GM19240 (cell line): ENCODE data around the gene MUC6.

ENCODE experiments used
- DNase-seq: peaks from one replicate; pipeline ENCODE4 v3.0.0; 2011; ENCODE audit warnings: low spot score; ENCODE audit not compliant: insufficient read length

Gene MUC6

GRCh38 chr11:1038361-1038760 is 1.8 kb upstream of the MUC6 start:
- no peak for DNase-seq

- DNase-seq: no peak
Observed at GRCh38 chr11:1037506-1038055, 1.1 kb upstream of the MUC6 start.

- DNase-seq: no peak
Observed at GRCh38 chr11:1036931-1037330, 413 bp upstream of the MUC6 start.

DNA sequence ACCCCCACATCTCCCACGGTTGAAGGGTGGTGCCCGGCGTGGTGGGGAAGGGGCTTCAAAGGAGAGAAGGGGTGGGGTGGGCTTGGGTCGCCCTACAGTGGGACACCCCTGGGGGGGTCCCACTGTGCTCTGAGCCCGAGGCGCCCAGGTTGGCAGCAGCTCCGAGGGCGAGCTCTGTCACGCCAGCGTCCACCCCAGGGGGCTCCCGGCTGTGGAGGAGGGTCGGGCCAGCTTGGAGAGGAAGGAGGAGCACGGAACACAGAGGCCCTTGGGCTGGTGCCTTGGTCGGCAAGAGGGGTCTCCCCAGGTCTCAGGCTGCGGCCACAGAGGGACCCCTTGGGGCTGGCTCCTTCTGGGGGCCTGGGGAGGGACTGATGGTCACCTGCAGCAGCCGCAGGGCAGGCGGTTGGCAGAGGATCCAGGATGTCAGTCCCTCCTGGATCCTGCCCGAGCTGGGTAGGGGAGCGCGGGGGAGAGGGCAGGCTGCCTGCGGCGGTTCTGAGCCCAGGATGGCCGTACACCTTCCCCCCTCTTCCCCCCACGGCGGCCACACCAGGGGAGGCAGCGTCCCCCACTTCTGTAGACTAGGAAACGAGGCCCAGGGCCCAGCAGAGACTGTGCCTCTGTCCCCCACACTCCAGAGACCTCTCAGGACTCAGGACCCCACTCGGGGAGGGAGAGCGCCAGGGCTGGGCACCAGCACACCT is 788 bp downstream of the MUC6 start:
- no peak for DNase-seq

DNA sequence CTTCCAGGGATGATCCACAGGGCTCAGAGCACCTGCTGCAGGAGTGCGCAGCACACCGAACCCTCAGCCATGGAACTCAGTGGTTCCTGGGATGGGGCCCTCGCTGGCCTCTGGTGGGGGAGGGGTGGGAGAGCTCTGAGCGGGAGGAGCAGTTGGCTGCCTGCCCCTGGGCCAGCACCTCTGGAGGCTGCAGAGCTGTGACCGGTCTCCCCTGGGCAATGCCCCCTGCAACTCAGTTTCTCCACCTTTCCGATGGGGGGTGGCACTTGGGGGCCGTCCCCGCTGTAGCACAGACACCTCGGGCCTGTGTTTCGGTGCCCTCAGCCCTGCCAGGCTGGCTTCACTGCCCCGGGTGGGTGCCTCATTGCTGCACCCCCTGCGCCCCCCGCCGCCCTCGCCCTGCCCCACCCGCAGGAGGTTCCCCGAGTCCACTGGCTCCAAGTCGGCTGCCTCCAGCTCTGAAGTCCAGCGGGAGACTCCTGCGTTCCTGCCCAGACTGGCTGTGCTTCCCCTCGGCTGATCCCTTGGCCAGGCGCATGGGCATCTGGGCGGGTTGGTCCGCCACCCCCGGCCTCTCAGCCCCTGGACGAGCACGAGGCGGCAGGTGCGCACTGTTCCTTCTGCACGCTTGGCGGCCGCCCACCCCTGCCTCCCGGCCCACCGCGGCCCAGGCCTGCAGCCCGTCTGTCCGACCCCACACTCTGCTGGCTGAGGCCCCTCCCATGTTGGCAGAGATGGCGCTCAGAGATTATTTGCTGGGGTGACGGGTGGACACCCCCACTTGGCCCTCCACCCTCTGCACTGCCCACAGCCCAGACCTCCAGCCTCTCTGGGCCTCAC is 1.8 kb downstream of the MUC6 start:
- no peak for DNase-seq

DNA sequence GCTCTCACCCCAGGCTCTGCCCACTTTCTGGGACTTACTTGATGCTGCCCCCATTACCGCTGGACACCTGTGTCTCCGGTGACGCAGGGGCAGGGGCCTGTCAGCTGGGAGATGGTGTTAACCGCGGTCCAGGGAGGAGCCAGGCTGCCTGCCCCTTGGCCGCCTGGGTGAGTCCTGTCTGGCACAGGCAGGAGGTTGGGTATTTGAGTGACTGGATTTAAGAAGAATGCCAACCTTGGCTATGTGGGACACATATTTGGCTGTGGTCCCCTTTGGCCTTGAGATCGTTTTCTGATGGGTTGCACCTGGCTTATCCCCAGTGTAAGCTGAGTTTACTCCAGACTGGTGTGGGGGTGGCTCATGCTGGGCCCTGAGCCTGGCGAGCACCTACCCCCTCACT is 2.5 kb downstream of the MUC6 start:
- DNase-seq: no peak

DNA sequence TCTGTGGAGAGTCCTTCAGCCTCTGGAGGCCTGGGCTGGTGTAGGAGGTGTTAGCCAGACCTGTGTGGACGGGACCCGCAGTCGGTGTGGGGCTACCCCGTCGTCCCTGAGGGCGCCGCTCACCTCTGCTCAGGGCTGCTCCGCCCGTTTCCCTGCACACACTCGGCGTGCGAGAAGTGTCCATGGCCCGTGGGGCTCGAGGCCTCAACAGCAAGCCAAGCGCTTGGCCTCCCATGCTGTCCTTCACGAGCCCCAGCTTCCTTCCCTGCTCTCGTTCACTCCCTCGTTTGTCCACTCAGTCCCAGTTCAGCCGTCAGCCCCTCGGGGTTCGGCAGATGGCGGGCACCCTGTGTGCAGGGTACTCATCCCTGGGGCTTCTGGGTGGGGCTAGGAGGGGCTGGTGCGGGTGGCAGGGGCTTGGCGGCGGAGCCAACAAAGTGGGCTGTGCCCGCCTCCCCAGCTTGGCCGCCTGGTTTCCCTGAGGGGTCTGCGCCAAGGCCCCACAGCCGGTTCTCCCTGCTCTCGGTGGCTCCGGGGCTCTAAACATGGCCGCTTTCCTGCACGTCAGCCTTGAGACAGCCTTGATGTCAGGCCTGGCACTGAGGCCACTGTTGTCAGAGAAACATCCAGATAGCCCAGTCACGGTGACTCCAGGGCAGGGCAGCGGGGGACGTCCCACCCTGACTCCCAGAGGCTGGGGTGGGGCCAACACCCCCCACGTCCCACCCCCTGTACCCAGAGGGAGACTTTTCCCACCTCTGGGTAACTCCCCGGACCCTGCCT is 3.3 kb downstream of the MUC6 start:
- no peak for DNase-seq

DNA sequence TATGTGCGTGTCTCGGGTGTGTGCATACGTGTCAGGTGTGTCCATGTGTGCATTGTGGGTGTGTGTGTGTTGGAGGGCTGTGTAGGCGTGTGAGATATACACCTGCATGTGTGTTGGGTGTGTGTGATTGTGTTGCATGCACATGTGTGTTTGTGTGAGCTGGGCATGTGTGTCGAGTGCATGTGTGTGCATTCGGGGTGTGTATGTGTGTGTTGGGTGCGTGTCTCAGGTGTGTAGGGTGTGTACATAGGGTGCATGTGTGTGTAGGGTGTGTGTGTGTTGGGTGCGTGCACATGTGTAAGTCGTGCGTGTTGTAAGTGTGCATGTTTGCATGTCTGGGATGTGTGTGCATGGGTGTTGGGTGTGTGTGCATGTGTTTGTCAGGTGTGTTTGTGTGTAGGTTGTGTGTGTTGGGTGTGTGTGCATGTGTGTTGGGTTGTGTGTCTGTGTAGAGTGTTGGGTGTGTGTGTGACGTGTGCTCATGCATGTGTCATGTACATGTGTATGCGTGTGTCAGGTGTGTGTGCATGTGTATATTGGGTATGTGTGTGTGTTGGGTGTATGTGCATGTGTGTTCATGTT is 4.1 kb downstream of the MUC6 start:
- DNase-seq: no peak

GRCh38 chr11:1031121-1031899 is 5.2 kb downstream of the MUC6 start:
- no peak for DNase-seq

DNA sequence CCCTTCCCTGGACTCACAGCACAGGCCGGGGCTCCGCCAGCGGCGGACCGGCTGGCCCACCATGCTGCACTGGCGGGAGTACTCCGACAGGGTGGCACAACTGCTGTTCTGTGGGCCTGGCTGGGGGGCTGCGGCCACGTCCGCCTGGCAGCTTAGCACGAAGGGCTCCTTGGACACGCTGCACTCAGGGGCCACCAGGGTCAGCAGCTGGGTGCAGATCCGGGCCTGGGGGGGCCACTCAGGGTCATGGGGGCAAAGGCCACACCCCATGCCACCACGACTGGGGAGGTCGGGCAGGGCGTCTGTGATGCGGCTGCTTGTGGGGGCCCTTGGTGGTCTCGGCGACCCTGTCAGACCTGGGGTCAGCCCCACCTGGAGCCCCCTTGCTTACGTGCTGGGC is 6.0 kb downstream of the MUC6 start:
- no peak for DNase-seq

- no peak for DNase-seq
Observed at GRCh38 chr11:1030086-1030485, 6.4 kb downstream of the MUC6 start.

GRCh38 chr11:1029654-1030053 is 6.9 kb downstream of the MUC6 start:
- DNase-seq: no peak

DNA sequence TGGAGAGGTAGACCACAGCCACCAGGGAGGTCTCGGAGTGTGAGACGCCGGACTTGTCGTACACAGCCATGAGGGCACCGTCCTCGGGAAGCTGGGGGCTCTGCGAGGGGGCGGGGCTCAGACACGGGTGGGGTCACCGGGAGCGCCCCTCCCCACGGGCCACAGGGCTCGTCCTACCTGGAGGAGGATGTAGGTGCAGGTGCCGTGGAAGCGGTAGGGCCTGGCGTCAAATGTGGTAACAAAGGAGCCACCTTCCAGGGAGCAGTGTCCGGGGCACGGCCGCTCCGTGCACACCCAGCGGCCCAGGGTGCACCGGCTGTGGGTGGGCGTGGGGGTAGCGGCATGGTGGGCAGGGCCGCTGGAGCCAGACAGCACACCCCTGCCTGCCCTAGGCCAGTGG is 7.5 kb downstream of the MUC6 start:
- no peak for DNase-seq

- DNase-seq: no peak
Observed at GRCh38 chr11:1028616-1029015, 7.9 kb downstream of the MUC6 start.

- no peak for DNase-seq
Observed at GRCh38 chr11:1028291-1028540, 8.3 kb downstream of the MUC6 start.

GRCh38 chr11:1027483-1028290 is 8.8 kb downstream of the MUC6 start:
- no peak for DNase-seq

DNA sequence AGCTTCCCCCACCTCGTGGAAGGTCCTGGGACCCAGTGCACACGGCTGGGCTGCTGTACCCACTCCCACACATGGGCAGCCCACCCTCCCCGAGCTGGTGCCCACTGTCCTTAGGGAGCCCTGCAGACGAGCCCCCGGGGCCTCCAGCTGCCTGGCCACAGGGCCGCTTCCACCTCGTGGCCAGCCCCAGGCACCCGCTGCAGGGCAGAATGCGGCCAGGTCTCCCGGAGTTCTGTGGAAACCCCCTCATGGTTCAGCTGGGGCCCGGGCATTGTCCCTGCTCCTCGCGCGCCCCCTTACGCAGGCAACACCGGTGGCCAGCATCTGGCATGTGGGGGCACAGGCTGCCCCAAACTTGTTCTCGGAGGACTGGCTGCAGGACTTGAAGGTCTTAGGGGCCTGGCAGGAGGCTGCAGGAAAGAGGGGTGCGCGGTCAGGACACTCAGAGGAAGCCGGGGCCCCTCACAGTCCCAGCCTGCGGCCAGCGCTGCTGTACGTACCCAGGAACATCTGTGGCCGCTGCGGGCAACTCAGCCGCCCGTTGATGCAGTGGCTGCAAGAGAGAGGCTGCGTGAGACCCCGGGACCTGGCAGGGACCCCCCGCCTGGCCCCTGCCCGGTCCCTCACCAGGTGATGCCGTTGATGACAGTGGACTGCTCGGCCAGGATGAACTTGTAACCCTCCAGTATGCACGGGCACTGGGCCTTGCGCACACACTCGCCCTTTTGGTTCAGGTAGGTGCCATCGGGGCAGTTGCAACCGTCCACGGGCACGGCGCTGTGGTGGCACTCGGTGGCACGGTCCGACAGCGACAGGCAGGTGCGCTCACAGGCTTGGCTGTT is 9.7 kb downstream of the MUC6 start:
- DNase-seq: no peak

DNA sequence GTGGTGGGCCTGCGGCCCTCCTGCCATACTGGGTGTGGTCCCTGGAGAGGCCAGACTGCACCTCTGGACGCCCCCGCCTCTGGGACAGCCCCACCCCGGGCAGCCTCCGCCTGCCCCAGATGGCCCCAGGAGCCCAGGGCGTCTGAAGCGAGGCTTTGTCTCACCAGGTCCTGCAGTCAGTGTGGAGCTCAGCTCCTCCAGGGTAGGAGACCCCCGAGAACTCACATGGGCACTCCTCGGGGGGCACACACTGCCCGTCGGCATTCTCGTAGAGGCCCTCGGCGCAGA is 10.4 kb downstream of the MUC6 start:
- no peak for DNase-seq

GRCh38 chr11:1025410-1026162 is 10.9 kb downstream of the MUC6 start:
- DNase-seq: no peak
